SJCRH30 (cell line): Measurements from ENCODE around the gene CASP2. TPM values are rescaled to one million over a fixed set of nuclear protein-coding genes. Genes with fewer than 3 reads are reported as not detected.
"Not testable (repeated sequence)": the region's sequence is repeated elsewhere in the genome, so short reads cannot be mapped to it uniquely, and the experiment has no call there.

Experiments
- DNase-seq, 2 experiments: peaks; one replicate each; pipeline ENCODE4 v3.0.0-alpha.2; 2015 to 2020
- H3K27ac ChIP-seq: fragments of 250-450 bp; sonication (Bioruptor Pico); 2 replicates; pipeline ENCODE4 v1.5.1; 2020; ENCODE audit warnings: mild to moderate bottlenecking, moderate library complexity
- H3K27me3 ChIP-seq: fragments of 250-450 bp; sonication (Bioruptor Pico); 2 replicates; pipeline ENCODE4 v1.5.1; 2020; ENCODE audit warnings: mild to moderate bottlenecking, moderate library complexity
- H3K36me3 ChIP-seq: fragments of 250-450 bp; sonication (Bioruptor Pico); 2 replicates; pipeline ENCODE4 v1.5.1; 2020; ENCODE audit warnings: mild to moderate bottlenecking, moderate library complexity
- H3K4me1 ChIP-seq: fragments of 250-450 bp; sonication (Bioruptor Pico); 2 replicates; pipeline ENCODE4 v1.5.1; 2020; ENCODE audit warnings: mild to moderate bottlenecking, moderate library complexity
- H3K4me3 ChIP-seq: fragments of 250-450 bp; sonication (Bioruptor Pico); 2 replicates; pipeline ENCODE4 v1.5.1; 2020; ENCODE audit warnings: mild to moderate bottlenecking, moderate library complexity
- H3K9me3 ChIP-seq: fragments of 250-450 bp; sonication (Bioruptor Pico); replicated peaks from 2 replicates; pipeline ENCODE4 v1.5.1; 2020; ENCODE audit warnings: mild to moderate bottlenecking, moderate library complexity
- total RNA-seq: library from RNA; depleted of rRNA; stranded (reverse); fragments of >200 nt; shearing (Covaris generic); gene quantifications from 2 replicates; pipeline ENCODE4 v1.2.3, GENCODE V29; 2014

Gene CASP2
- total RNA-seq, 1 experiment from 2014 or later = 39.1 TPM

DNA sequence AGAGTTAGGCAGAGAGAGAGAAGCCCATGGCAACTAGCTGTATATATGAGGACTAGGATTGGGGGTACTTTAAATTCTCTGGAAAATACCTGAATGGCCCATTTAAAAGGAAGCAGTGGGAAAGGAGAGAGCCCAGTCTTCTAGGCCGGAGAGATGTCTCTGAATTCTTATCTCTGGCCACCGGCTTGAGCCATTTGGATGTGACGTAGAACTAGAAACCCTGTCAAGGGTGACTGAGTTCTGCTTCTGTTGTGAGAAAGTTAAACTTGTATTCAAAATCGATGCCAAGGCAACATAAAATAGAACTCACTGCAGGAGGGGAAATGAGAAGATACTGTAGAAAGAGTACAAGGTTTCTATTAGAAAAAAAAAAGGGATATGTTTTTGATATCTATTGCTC is 31.2 kb upstream of the CASP2 start:
- Histone ChIP-seq H3K27me3 (no peaks in the 10 kb centered on the region), H3K4me3 (no peak overlapping the region), H3K9me3 (no peaks in the 10 kb centered on the region), H3K4me1 (no peaks in the 10 kb centered on the region), H3K27ac (no peak overlapping the region), H3K36me3 (no peaks in the 10 kb centered on the region)
- DNase-seq = no peak

DNA sequence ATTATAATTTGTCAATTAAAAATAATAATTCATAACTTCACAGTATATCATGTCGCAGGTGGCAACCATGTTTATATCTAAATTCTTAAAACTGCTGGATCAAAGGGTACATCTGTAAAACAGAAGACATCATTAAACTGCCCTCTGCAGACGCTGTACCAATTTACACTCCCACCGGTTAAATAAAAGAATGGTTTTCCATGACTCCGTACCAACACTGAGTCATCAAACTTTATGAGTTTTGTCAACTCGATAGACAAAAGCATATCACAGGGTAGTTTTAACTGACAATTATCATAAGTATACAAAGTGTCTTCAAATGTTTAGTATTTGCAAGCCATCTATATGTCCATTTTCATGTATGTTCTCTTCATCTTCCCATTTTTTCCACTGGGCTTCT is 30.6 kb upstream of the CASP2 start:
- Histone ChIP-seq H3K36me3 (no peaks in the 10 kb centered on the region), H3K9me3 (no peaks in the 10 kb centered on the region), H3K4me3 (no peak overlapping the region), H3K27ac (no peak overlapping the region), H3K27me3 (no peaks in the 10 kb centered on the region), H3K4me1 (no peaks in the 10 kb centered on the region)
- no peak for DNase-seq

DNA sequence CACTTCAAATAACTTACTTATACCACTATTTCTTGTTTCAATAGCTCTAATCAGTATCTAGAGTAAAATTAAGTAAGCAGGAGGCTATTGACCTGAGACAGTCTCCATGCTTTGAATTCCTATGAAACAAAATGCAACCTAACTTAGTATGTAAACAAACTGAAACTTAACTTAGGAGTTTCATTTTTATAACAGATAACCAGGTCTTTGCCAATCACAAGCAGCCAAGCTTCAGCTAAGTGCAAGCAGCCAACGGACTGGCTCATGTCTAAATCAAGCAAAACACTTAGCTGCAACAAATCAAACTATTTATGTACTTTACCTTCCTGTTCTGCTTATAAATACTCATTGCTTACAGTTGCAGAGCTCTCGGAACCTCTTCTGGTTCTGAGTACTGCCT is 29.3 kb upstream of the CASP2 start:
- H3K4me1 ChIP-seq = no peaks in the 10 kb centered on the region
- no peak for DNase-seq
- no peaks in the 10 kb centered on the region for H3K27me3 ChIP-seq
- no peaks in the 10 kb centered on the region for H3K36me3 ChIP-seq
- no peak overlapping the region for H3K4me3 ChIP-seq
- H3K9me3 ChIP-seq = no peaks in the 10 kb centered on the region
- H3K27ac ChIP-seq = no peak overlapping the region

DNA sequence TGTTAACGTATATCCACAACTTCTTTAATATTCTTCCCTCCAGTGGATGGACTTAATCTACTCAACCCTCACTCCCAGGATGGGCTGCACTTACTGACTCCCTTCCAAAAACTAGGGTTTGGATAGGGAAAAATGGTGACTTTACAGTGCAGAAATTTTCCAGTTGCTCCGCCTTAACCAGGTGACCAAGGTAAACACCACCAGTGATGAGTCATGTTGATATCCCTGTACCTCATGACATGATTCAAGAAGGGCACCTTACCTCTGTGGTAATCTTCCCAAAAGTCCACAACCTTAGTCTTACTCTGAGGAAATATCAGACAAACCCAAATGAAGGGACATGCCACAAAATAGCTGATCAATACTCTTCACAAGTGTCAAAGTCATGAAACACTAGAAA is 28.4 kb upstream of the CASP2 start:
- no peak overlapping the region for H3K4me3 ChIP-seq
- H3K4me1 ChIP-seq = no peaks in the 10 kb centered on the region
- H3K27ac ChIP-seq = no peak overlapping the region
- H3K9me3 ChIP-seq = no peaks in the 10 kb centered on the region
- DNase-seq = no peak
- H3K36me3 ChIP-seq = no peaks in the 10 kb centered on the region
- H3K27me3 ChIP-seq = no peaks in the 10 kb centered on the region

DNA sequence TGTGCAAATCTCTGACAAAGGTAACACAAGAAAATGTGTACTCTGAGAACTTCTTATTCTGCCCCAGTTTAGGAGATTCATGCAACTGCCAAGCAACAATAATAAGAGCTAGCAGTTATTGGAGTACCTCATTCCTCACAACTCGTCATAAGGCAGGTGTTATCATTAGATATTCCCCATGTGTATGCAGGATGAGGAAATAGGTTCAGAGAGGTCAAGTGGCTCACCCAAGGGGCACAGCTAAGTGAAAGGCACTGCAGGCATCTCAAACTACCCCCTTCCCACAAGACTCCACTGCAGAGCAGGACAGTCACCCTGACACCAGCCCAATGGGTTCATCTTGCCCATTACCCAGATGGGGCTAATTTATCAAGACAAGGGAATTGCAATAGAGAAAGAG is 26.2 kb upstream of the CASP2 start:
- Histone ChIP-seq H3K9me3 (no peaks in the 10 kb centered on the region), H3K4me3 (no peak overlapping the region), H3K27ac (no peak overlapping the region), H3K27me3 (no peaks in the 10 kb centered on the region), H3K36me3 (no peaks in the 10 kb centered on the region), H3K4me1 (no peaks in the 10 kb centered on the region; the same call in 1 of the 2 replicates)
- DNase-seq = no peak

DNA sequence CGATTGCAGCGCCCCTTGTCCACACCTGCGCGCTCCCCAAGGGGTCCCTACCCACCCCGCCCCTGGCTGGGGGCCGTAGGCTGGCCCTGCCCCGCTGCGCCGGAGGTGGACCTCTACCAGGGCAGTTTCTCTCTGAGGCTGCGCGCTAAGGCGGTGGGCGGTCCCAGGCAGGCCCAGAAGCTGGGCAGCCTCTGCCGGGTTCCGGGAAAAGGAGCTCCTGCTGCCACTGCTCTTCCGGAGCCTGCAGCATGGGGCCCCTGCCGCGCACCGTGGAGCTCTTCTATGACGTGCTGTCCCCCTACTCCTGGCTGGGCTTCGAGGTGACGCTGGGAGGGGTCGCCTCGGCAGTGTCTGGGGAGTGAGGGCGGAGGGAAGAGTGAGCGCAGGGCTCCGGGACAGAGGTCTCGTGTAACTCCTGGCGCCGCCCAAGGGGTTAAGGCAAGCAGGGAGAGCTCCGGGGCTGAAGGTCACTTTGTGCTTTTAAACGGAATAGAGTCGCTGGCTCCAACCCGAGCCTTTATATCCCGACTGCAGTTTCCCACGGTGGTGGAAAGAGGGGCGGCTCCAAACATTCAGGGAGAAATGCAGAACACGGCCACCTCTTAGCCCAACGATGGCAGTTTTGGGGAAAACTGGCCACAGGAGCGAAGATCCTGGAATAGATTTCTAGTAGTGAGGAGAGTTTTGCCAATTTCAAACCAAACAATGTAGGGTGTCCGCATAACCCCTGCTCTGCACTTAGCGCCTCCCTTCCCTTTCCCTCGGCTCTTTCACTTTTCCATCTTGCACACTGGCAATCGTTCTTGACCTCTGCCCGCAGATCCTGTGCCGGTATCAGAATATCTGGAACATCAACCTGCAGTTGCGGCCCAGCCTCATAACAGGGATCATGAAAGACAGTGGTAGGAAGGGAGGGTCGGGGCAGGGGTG is 24.6 kb upstream of the CASP2 start, which contains the start of gene GSTK1:
GSTK1 (plus strand) TSS at position 176 of the 930 bp plus-strand sequence; CDS start at position 249, 73 bp downstream.
- no peaks in the 10 kb centered on the region; the same call in 1 of the 2 replicates for H3K4me1 ChIP-seq
- no peaks in the 10 kb centered on the region for H3K27me3 ChIP-seq
- H3K36me3 ChIP-seq = peaks cover 4% of the 10 kb centered on the region; the same call in 1 of the 2 replicates
- peak within 1 kb of the TSS; percentile 62 for H3K27ac ChIP-seq
- H3K9me3 ChIP-seq = no peaks in the 10 kb centered on the region
- peak within 1 kb of the TSS; percentile 86 for H3K4me3 ChIP-seq
- DNase-seq = peak; percentile 67 to 73

DNA sequence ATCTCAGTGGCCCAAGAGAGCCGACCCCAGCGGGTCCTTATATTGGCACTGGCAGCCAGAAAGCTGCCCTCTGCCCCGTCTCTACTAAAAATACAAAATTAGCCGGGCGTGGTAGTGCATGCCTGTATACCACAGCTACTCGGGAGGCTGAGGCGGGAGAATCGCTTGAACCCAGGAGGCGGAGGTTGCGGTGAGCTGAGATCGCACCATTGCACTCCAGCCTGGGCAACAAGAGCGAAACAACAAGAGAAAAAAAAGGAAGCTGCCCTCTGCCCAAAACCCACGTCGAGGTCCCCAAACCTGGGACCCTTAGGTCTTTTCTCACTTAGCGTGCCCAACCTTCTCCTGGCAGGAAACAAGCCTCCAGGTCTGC is 24.0 kb upstream of the CASP2 start:
- not testable (repeated sequence) for H3K27ac ChIP-seq, H3K9me3 ChIP-seq, DNase-seq, H3K27me3 ChIP-seq, H3K4me1 ChIP-seq, H3K36me3 ChIP-seq
- peak overlapping the region; percentile 86 for H3K4me3 ChIP-seq

DNA sequence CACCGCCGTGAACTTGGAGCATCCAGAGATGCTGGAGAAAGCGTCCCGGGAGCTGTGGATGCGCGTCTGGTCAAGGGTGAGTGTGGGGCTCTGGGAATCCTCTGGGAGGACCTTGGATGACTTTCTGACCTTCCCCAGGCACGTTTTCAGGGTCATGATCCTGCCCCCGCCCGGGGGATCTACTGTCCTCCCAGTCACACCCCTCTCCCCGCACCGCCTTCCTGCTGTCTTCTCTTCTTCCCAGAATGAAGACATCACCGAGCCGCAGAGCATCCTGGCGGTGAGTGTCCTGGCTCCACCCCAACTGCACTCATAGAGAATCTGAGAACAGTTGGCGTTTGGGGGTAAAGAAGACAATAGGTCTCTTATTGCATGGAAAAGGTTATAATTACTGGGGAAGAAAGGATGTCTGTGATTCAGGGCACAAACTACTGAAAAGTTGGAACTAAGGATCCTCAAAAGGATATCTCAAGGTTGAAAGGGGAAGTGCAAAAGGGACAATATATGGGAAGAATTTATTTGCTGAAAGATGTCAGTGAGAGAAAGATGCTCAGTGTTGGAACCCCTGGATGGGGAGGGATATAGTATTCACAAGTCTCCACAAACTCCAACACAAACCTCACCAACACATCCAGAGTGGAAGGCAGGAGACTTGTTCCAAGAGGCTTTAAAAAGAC is 23.0 kb upstream of the CASP2 start:
- H3K9me3 ChIP-seq = no peaks in the 10 kb centered on the region
- H3K36me3 ChIP-seq = peaks cover 4% of the 10 kb centered on the region; the same call in 1 of the 2 replicates
- H3K27ac ChIP-seq = 0 out of 2 replicates have a peak overlapping the region, but pooled peaks have one; percentile 11
- H3K4me3 ChIP-seq = no peak overlapping the region
- H3K4me1 ChIP-seq = no peaks in the 10 kb centered on the region; the same call in 1 of the 2 replicates
- peak in 1 of 2 experiments; percentile 41 for DNase-seq
- H3K27me3 ChIP-seq = no peaks in the 10 kb centered on the region

DNA sequence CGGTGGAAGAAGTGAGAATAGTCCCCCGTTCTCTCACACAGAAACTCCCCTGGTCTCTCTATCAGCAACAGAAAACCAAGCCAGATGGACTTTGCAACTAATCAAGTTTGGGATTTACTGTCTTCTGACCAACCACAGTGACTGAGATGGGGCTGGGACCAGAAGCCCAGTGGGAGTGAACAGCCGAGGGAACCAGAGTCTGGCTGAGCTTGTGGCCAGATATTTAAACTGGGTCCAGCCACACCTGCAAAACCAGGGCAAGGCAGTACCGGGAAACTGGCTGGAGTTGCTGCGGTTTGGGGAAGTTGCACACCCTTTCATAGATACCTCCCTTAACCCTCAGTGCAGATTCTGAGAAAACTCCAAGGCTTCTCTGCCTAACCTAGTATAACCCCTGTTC is 18.9 kb upstream of the CASP2 start:
- Histone ChIP-seq H3K27ac (no peak overlapping the region), H3K4me1 (no peaks in the 10 kb centered on the region; the same call in 1 of the 2 replicates), H3K27me3 (no peaks in the 10 kb centered on the region), H3K36me3 (peaks cover 4% of the 10 kb centered on the region; the same call in 1 of the 2 replicates), H3K9me3 (no peaks in the 10 kb centered on the region), H3K4me3 (no peak overlapping the region)
- DNase-seq = no peak

DNA sequence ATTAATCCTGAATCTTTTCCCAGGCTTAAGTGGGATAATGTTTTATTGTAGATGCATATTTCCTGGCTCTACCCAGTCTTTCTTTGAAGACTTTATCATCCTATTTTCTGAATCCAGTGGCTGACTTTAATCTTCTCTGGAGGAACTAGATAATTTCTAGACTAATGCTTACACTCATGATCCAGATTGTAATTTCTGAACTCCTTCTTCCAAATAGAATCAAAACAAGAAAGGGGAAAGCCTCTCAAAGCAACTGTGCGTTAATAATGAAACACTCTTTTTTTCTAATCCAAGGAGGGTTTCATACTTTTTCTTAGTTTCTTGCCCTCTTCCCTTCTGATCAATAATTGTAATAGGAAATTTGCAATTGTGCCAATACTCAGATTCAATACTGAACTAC is 16.9 kb upstream of the CASP2 start:
- no peaks in the 10 kb centered on the region for H3K4me1 ChIP-seq
- no peak for DNase-seq

DNA sequence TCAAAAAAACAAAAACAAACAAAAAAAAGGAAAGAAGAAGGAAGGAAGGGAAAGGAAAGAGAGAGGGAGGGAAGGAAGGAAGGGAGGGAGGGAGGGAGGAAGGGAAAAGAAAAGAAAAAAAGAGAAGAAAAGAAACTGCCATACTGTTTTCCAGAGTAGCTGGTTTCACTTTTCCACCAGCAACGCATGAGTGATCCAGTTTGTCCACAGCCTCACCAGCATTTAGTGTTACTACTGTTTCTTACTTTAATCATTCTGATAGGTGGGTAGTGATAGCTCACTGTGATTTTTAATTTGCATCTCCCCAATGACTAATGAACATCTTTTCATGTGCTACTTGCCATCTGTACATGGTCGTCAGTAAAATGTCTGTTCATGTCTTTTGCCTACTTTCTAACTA is 15.3 kb upstream of the CASP2 start:
- no peaks in the 10 kb centered on the region for H3K27me3 ChIP-seq
- 0 out of 2 replicates have a peak, but pooled peaks cover 2% of the 10 kb centered on the region for H3K36me3 ChIP-seq
- no peak overlapping the region for H3K27ac ChIP-seq
- H3K4me3 ChIP-seq = no peak overlapping the region
- DNase-seq = no peak
- H3K4me1 ChIP-seq = no peaks in the 10 kb centered on the region
- H3K9me3 ChIP-seq = no peaks in the 10 kb centered on the region

More for the DNA sequence above, 16.9 kb upstream of the CASP2 start:
- Histone ChIP-seq H3K4me3 (no peak overlapping the region), H3K27me3 (no peaks in the 10 kb centered on the region), H3K36me3 (peaks cover 4% of the 10 kb centered on the region; the same call in 1 of the 2 replicates), H3K27ac (no peak overlapping the region), H3K9me3 (no peaks in the 10 kb centered on the region)

DNA sequence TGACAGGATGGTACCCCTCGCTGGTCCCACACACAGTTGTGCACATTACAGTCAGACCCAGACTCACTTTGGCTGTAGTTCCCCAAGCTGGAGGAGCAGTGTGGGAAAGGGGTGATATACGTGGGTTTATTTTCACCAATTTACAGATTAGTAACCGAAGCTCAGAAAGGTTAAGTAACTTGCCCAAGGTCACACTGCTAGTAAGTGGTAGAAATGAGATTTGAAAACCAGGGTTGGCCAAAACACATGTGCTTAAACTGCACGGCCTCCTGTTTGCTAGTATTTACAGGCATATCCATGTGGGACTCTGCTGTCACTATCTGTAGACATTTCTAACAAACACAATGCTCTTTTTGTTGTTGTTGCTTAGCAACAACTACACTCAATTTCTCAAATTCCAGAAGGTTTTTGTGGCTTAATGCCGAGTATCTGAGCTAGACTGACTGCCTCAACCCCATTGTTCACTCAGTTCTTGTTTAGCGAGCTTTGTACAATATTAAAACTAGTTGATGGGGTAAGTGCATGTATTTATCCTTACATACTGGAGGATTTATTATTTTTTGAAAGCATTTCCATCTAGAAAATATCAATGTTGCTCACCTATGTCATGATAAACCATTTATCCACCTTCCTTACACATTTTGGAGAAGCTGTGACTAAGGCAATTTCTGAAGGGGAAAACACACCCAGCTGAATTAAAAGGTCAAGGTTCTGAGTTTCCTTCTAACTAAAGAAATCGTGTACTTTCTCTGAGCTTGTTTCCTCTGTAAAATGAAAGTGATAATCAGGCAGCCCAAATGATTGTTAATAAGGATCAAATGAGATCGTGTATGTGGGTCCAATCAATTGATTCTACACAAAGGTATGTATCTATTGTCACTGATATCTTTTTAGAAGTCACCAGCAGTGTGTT is 8.7 kb upstream of the CASP2 start:
- peak overlapping the region; percentile 30 for H3K27ac ChIP-seq
- no peak overlapping the region for H3K4me3 ChIP-seq
- no peaks in the 10 kb centered on the region for H3K9me3 ChIP-seq
- H3K4me1 ChIP-seq = peaks cover 29% of the 10 kb centered on the region
- H3K27me3 ChIP-seq = no peaks in the 10 kb centered on the region
- no peaks in the 10 kb centered on the region for H3K36me3 ChIP-seq
- DNase-seq = peak; percentile 40 to 68

DNA sequence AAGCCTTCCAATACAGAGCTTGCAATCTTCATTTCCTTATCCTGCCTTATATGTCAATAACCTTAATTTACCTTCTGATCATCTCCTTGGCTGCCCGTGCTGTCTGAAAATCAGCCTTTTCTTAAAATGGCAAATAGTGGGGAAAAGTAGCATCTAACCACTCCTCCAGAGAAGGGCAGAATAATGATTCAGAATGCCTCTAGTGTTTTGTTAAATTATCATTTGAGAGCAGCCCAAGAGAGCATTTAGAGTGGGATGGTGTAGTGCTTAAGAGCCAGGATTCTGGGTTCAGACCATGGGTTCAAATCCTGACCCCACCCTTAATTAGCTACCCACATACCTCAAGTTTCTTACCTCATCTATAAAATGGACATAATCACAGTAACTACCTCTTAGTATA is 8.0 kb upstream of the CASP2 start:
- Histone ChIP-seq H3K4me1 (peaks cover 29% of the 10 kb centered on the region), H3K4me3 (no peak overlapping the region), H3K27me3 (no peaks in the 10 kb centered on the region), H3K9me3 (no peaks in the 10 kb centered on the region), H3K36me3 (no peaks in the 10 kb centered on the region), H3K27ac (peak overlapping the region; percentile 30; the same call in 1 of the 2 replicates)
- DNase-seq = no peak

DNA sequence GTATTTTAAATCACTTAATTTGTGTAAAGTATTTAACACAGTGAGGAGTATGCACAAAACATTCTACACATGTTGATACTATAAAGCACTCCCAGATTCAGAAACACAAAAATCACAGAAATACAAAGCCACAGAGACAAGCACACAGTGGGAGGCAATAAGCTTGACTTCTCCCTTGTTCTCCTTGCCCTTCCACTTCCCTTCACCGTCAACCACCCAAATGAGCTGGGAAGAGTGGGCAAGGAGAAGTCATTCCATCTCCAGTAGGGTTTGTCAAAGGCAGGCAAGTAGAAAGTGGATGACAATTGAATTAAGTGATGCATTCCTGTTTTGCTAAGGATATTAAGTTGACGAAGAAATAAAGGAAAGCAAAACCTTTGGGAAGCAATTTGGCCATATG is 7.6 kb upstream of the CASP2 start:
- Histone ChIP-seq H3K27ac (no peak overlapping the region; the same call in 1 of the 2 replicates), H3K9me3 (no peaks in the 10 kb centered on the region), H3K27me3 (no peaks in the 10 kb centered on the region), H3K4me3 (no peak overlapping the region), H3K4me1 (peaks cover 29% of the 10 kb centered on the region), H3K36me3 (no peaks in the 10 kb centered on the region)
- DNase-seq = no peak
